T-helper 17 cell (primary cell): ENCODE data around the gene INPP4B. TPM values are rescaled to one million over a fixed set of nuclear protein-coding genes. Genes with fewer than 3 reads are reported as not detected.

Source experiments
- ATAC-seq: fragments of 150-1000 bp; cut with Tn5 transposase; 2 replicates; pipeline ENCODE4 v1.10.0; 2021; ENCODE audit warnings: mild to moderate bottlenecking, moderate library complexity
- DNase-seq, 3 donors: peaks; one replicate each; pipeline versions ENCODE4 v3.0.0 to v3.0.0-alpha.2; 2020 to 2021
- H3K9me3 ChIP-seq: one replicate; pipeline ENCODE4 v1.7.0; 2013; ENCODE audit warnings: low read length, mild to moderate bottlenecking; ENCODE audit not compliant: control insufficient read depth, poor library complexity, severe bottlenecking
- H3K27ac Mint-ChIP-seq: one replicate; pipeline ENCODE4 v1.8.0; 2022; ENCODE audit warnings: mild to moderate bottlenecking, moderate library complexity, mixed read lengths
- H3K27me3 Mint-ChIP-seq: one replicate; pipeline ENCODE4 v1.8.0; 2022; ENCODE audit warnings: mixed read lengths
- H3K36me3 Mint-ChIP-seq: one replicate; pipeline ENCODE4 v1.8.0; 2022; ENCODE audit warnings: low read depth, mixed read lengths
- H3K4me1 Mint-ChIP-seq: one replicate; pipeline ENCODE4 v1.8.0; 2022; ENCODE audit warnings: mild to moderate bottlenecking, mixed read lengths
- H3K4me3 Mint-ChIP-seq: one replicate; pipeline ENCODE4 v1.8.0; 2022; ENCODE audit warnings: mild to moderate bottlenecking, moderate library complexity, mixed read lengths
- total RNA-seq, 4 donors: library from RNA in 2 of 4; stranded (reverse) in 2 of 4; gene quantifications; one replicate each; pipeline ENCODE4 v1.2.3 and lab custom pipeline; 2022 to 2026

INPP4B gene
- total RNA-seq, 2 donors from 2014 or later = 91.8 to 102 TPM

- no peaks in the 10 kb centered on the region for H3K4me1 Mint-ChIP-seq
- H3K36me3 Mint-ChIP-seq = no peaks in the 10 kb centered on the region
- no peak overlapping the region for H3K4me3 Mint-ChIP-seq
- peak overlapping the region; percentile 37 for H3K27ac Mint-ChIP-seq
- DNase-seq (no peak), ATAC-seq (no peak)
- H3K9me3 ChIP-seq = no peaks in the 10 kb centered on the region
- no peaks in the 10 kb centered on the region for H3K27me3 Mint-ChIP-seq
Observed at GRCh38 chr4:142021181-142021580, 824.9 kb downstream of the INPP4B start.

- Mint-ChIP-seq H3K4me1 (no peaks in the 10 kb centered on the region), H3K27ac (no peak overlapping the region), H3K36me3 (no peaks in the 10 kb centered on the region), H3K27me3 (no peaks in the 10 kb centered on the region), H3K4me3 (no peak overlapping the region)
- peak; percentile 12 for ATAC-seq
- DNase-seq = no peak
- no peaks in the 10 kb centered on the region for H3K9me3 ChIP-seq
Observed at GRCh38 chr4:142016031-142016430, 830.1 kb downstream of the INPP4B start.

- Mint-ChIP-seq H3K4me3 (no peak overlapping the region), H3K27me3 (no peaks in the 10 kb centered on the region), H3K4me1 (no peaks in the 10 kb centered on the region), H3K27ac (no peak overlapping the region), H3K36me3 (no peaks in the 10 kb centered on the region)
- ATAC-seq = no peak
- DNase-seq = no peak
- no peaks in the 10 kb centered on the region for H3K9me3 ChIP-seq
Observed at GRCh38 chr4:142009751-142010150, 836.4 kb downstream of the INPP4B start.

- Mint-ChIP-seq H3K27me3 (no peaks in the 10 kb centered on the region), H3K27ac (no peak overlapping the region), H3K4me1 (no peaks in the 10 kb centered on the region), H3K4me3 (no peak overlapping the region), H3K36me3 (no peaks in the 10 kb centered on the region)
- DNase-seq = no peak
- ATAC-seq = no peak
- H3K9me3 ChIP-seq = no peaks in the 10 kb centered on the region
Observed at GRCh38 chr4:142005519-142005918, 840.6 kb downstream of the INPP4B start.

GRCh38 chr4:141999446-142000143, 846.5 kb downstream of the INPP4B start:
- H3K27ac Mint-ChIP-seq = no peak overlapping the region
- H3K36me3 Mint-ChIP-seq = peaks cover 2% of the 10 kb centered on the region
- no peak for ATAC-seq
- no peaks in the 10 kb centered on the region for H3K9me3 ChIP-seq
- H3K4me3 Mint-ChIP-seq = no peak overlapping the region
- peaks cover 4% of the 10 kb centered on the region for H3K27me3 Mint-ChIP-seq
- no peak for DNase-seq
- H3K4me1 Mint-ChIP-seq = no peaks in the 10 kb centered on the region

GRCh38 chr4:141995056-141995455, 851.0 kb downstream of the INPP4B start:
- H3K9me3 ChIP-seq = no peaks in the 10 kb centered on the region
- H3K27ac Mint-ChIP-seq = no peak overlapping the region
- no peak for DNase-seq
- H3K4me1 Mint-ChIP-seq = no peaks in the 10 kb centered on the region
- no peaks in the 10 kb centered on the region for H3K27me3 Mint-ChIP-seq
- no peak overlapping the region for H3K4me3 Mint-ChIP-seq
- peaks cover 2% of the 10 kb centered on the region for H3K36me3 Mint-ChIP-seq
- no peak for ATAC-seq

GRCh38 chr4:141977433-141977832, 868.7 kb downstream of the INPP4B start:
- Mint-ChIP-seq H3K36me3 (no peaks in the 10 kb centered on the region), H3K27ac (no peak overlapping the region), H3K4me3 (no peak overlapping the region), H3K4me1 (no peaks in the 10 kb centered on the region), H3K27me3 (peaks cover 12% of the 10 kb centered on the region)
- DNase-seq (no peak), ATAC-seq (no peak)
- no peaks in the 10 kb centered on the region for H3K9me3 ChIP-seq
